CD14-positive monocyte (primary cell): ENCODE data around the gene EMC8. TPM values are rescaled to one million over a fixed set of nuclear protein-coding genes. Genes with fewer than 3 reads are reported as not detected.
A peak's percentile ranks its signal among the peaks of the same experiment; 100 is the strongest.

ENCODE experiments used
- DNase-seq, 3 donors: peaks; one replicate each; pipeline ENCODE4 v3.0.0-alpha.2; 2011 to 2022
- H2AFZ ChIP-seq: 2 replicates; pipeline ENCODE4 v1.6.0; 2012; ENCODE audit warnings: mild to moderate bottlenecking, low read depth, low read length, inconsistent platforms; ENCODE audit not compliant: insufficient read depth, poor library complexity, severe bottlenecking
- H3K27ac ChIP-seq, 2 donors: 1 replicate in 1 of 2; 2 replicates in 1 of 2; pipeline ENCODE4 v1.5.1; 2012 to 2013; ENCODE audit warnings: low read length in 2 of 2, control low read depth in 1 of 2, inconsistent platforms in 1 of 2, low read depth in 1 of 2, mild to moderate bottlenecking in 1 of 2
- H3K27me3 ChIP-seq, 2 donors: one replicate each; pipeline versions ENCODE4 v1.6.0 to v1.6.1; 2011 to 2013; ENCODE audit warnings: low read length in 2 of 2; ENCODE audit not compliant: control insufficient read depth in 2 of 2, insufficient read depth in 2 of 2
- H3K36me3 ChIP-seq, 2 donors: replicated peaks in 1 of 2; 1 replicate in 1 of 2; 2 replicates in 1 of 2; pipeline versions ENCODE4 v1.5.1 to v1.6.1; 2012 to 2013; ENCODE audit warnings: low read length in 2 of 2, control low read depth in 1 of 2, inconsistent platforms in 1 of 2, mild to moderate bottlenecking in 1 of 2; ENCODE audit not compliant: insufficient read depth in 2 of 2, control insufficient read depth in 1 of 2
- H3K4me1 ChIP-seq, 2 donors: 1 replicate in 1 of 2; 2 replicates in 1 of 2; pipeline versions ENCODE4 v1.5.1 to v1.6.1; 2012 to 2013; ENCODE audit warnings: low read length in 2 of 2, control low read depth in 1 of 2, inconsistent platforms in 1 of 2, mild to moderate bottlenecking in 1 of 2, moderate library complexity in 1 of 2; ENCODE audit not compliant: insufficient read depth in 2 of 2, control insufficient read depth in 1 of 2
- H3K4me2 ChIP-seq: replicated peaks from 2 replicates; pipeline ENCODE3; 2012; ENCODE audit warnings: low read length, moderate library complexity, mild to moderate bottlenecking; ENCODE audit not compliant: poor library complexity, severe bottlenecking; ENCODE audit errors: extremely low read depth
- H3K4me3 ChIP-seq, 3 experiments: fragments of 200-600 bp in 1 of 3; sonication (generic) in 1 of 3; replicated peaks in 1 of 3; 1 replicate in 2 of 3; 2 replicates in 1 of 3; pipeline ENCODE4 v1.5.1; 2011 to 2013; ENCODE audit warnings: low read length in 3 of 3, mild to moderate bottlenecking in 3 of 3, control low read depth in 2 of 3, low read depth in 2 of 3, inconsistent platforms in 1 of 3, moderate library complexity in 1 of 3
- H3K79me2 ChIP-seq: 2 replicates; pipeline ENCODE4 v1.6.0; 2012; ENCODE audit warnings: mild to moderate bottlenecking, control low read depth, inconsistent platforms, low read length, moderate library complexity; ENCODE audit not compliant: insufficient read depth
- H3K9ac ChIP-seq: 2 replicates; pipeline ENCODE4 v1.6.0; 2017; ENCODE audit warnings: low read length, mild to moderate bottlenecking; ENCODE audit not compliant: insufficient read depth, poor library complexity, severe bottlenecking
- H3K9me3 ChIP-seq, 2 donors: replicated peaks in 1 of 2; 1 replicate in 1 of 2; 2 replicates in 1 of 2; pipeline versions ENCODE4 v1.5.1 to v1.6.1; 2012 to 2013; ENCODE audit warnings: low read length in 2 of 2, control low read depth in 1 of 2; ENCODE audit not compliant: control insufficient read depth in 1 of 2, insufficient read depth in 1 of 2
- H4K20me1 ChIP-seq: 2 replicates; pipeline ENCODE4 v1.6.0; 2012; ENCODE audit warnings: mild to moderate bottlenecking, low read length, control low read depth, moderate library complexity; ENCODE audit not compliant: insufficient read depth
- H3K27ac Mint-ChIP-seq, 7 donors: one replicate each; pipeline ENCODE4 v1.8.0; 2020; ENCODE audit warnings: mild to moderate bottlenecking in 7 of 7, mixed read lengths in 7 of 7, moderate library complexity in 6 of 7, inconsistent platforms in 2 of 7
- H3K27me3 Mint-ChIP-seq, 3 donors: one replicate each; pipeline ENCODE4 v1.8.0; 2021 to 2022; ENCODE audit warnings: low read depth in 3 of 3, mild to moderate bottlenecking in 3 of 3, mixed read lengths in 3 of 3, moderate library complexity in 3 of 3, inconsistent platforms in 1 of 3
- H3K36me3 Mint-ChIP-seq, 2 donors: one replicate each; pipeline ENCODE4 v1.8.0; 2020; ENCODE audit warnings: mixed read lengths in 2 of 2, inconsistent platforms in 1 of 2, mild to moderate bottlenecking in 1 of 2
- H3K4me1 Mint-ChIP-seq: one replicate; pipeline ENCODE4 v1.8.0; 2020; ENCODE audit warnings: mild to moderate bottlenecking, mixed read lengths
- H3K4me3 Mint-ChIP-seq, 2 donors: one replicate each; pipeline ENCODE4 v1.8.0; 2020; ENCODE audit warnings: mild to moderate bottlenecking in 2 of 2, mixed read lengths in 2 of 2, moderate library complexity in 1 of 2
- H3K9me3 Mint-ChIP-seq, 7 donors: one replicate each; pipeline ENCODE4 v1.8.0; 2020 to 2022; ENCODE audit warnings: mixed read lengths in 7 of 7, mild to moderate bottlenecking in 6 of 7, moderate library complexity in 6 of 7, inconsistent platforms in 2 of 7
- WGBS: methylation state at CpG from one replicate; pipeline ENCODE4 v1.1.5; 2013; ENCODE audit warnings: missing lambda C conversion rate; ENCODE audit not compliant: insufficient coverage; 5-methylcytosine and 5-hydroxymethylcytosine counted together
- intact Hi-C, 2 donors: fragments of 100-400 bp; cut with micrococcal nuclease; formaldehyde crosslinking; loops; one replicate each; pipeline versions ENCODE4 v1.15.0 to v1.15.1; 2023
- polyA plus RNA-seq, 3 donors: library from polyadenylated mRNA; depleted of rRNA in 1 of 3; unstranded in 2 of 3; stranded (reverse) in 1 of 3; fragments of 300-500 nt in 2 of 3; fragments of >200 nt in 1 of 3; fragmentation: Illumina TruSeq in 2 of 3; gene quantifications; 1 replicate in 2 of 3; 2 replicates in 1 of 3; pipeline ENCODE4 v1.2.3, GENCODE V29; 2012 to 2021
- TF ChIP-seq, protein P1 (sequence below): fragments of 200-600 bp; IDR thresholded peaks from one replicate; pipeline ENCODE4 v1.8.0; 2022; ENCODE audit warnings: antibody characterized with exemption, mild to moderate bottlenecking

EMC8 gene
- polyA plus RNA-seq, 3 donors: 28.2 to 30.0 (median 29.9) TPM

GRCh38 chr16:85754413-85754812 lies 44.9 kb downstream of the EMC8 start:
- H3K9ac ChIP-seq: no peak overlapping the region
- Mint-ChIP-seq H3K4me3 (no peak overlapping the region), H3K4me1 (peaks cover 46% of the 10 kb centered on the region), H3K27ac (peak overlapping the region in 2 of 7 donors; percentile 38), H3K36me3 (peaks cover 0 to under 1% of the 10 kb centered on the region in 2 donors), H3K27me3 (peaks cover 14 to 35% (median 19%) of the 10 kb centered on the region in 3 donors), H3K9me3 (peaks cover 0 to 6% (median 2%) of the 10 kb centered on the region in 7 donors)
- no peak for DNase-seq
- H3K9me3 ChIP-seq: no peaks in the 10 kb centered on the region
- WGBS: 70% methylated on average over 2 of the region's 7 CpGs
- peaks cover 0 to 9% of the 10 kb centered on the region in 2 donors for H3K27me3 ChIP-seq
- intact Hi-C loops: no loop called here
- peaks cover 35 to 57% of the 10 kb centered on the region in 2 donors for H3K4me1 ChIP-seq
- H3K4me3 ChIP-seq: no peak overlapping the region
- no peaks in the 10 kb centered on the region for H4K20me1 ChIP-seq
- H3K4me2 ChIP-seq: no peak overlapping the region
- TF ChIP-seq, protein P1, sequence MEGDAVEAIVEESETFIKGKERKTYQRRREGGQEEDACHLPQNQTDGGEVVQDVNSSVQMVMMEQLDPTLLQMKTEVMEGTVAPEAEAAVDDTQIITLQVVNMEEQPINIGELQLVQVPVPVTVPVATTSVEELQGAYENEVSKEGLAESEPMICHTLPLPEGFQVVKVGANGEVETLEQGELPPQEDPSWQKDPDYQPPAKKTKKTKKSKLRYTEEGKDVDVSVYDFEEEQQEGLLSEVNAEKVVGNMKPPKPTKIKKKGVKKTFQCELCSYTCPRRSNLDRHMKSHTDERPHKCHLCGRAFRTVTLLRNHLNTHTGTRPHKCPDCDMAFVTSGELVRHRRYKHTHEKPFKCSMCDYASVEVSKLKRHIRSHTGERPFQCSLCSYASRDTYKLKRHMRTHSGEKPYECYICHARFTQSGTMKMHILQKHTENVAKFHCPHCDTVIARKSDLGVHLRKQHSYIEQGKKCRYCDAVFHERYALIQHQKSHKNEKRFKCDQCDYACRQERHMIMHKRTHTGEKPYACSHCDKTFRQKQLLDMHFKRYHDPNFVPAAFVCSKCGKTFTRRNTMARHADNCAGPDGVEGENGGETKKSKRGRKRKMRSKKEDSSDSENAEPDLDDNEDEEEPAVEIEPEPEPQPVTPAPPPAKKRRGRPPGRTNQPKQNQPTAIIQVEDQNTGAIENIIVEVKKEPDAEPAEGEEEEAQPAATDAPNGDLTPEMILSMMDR: no peak
- H3K36me3 ChIP-seq: no peaks in the 10 kb centered on the region
- peaks cover under 1% of the 10 kb centered on the region for H3K79me2 ChIP-seq
- H2AFZ ChIP-seq: no peak overlapping the region
- no peak overlapping the region for H3K27ac ChIP-seq

DNA sequence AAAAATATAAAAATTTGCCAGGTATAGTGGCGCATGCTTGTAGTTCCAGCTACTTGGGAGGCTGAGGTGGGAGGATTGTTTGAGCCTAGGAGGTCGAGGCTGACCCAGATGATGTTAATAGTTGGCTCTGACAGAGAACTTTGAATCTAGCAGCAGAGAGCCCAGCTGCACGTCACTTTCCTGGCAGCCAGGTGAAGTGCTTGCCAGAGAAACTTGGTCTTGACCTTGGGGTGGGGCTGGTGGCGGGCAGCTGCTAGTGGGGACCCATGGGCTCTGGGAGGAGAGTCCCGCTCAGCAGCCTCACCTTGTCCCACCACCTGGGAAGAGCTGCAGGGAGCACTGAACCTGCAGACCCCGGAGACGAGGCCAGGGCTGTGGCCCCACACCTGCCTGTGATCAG lies 45.4 kb downstream of the EMC8 start:
- no peak overlapping the region for H3K4me3 Mint-ChIP-seq
- WGBS: 88% methylated on average over 5 of the region's 7 CpGs
- Histone ChIP-seq H3K9me3 (no peaks in the 10 kb centered on the region), H3K4me3 (no peak overlapping the region), H3K27me3 (peaks cover 0 to 9% of the 10 kb centered on the region in 2 donors), H3K9ac (no peak overlapping the region), H3K79me2 (peaks cover 5% of the 10 kb centered on the region), H3K4me2 (no peak overlapping the region), H3K4me1 (peaks cover 30 to 53% of the 10 kb centered on the region in 2 donors), H2AFZ (no peak overlapping the region), H3K36me3 (no peaks in the 10 kb centered on the region), H3K27ac (no peak overlapping the region), H4K20me1 (no peaks in the 10 kb centered on the region)
- H3K36me3 Mint-ChIP-seq: peaks cover 0 to 2% of the 10 kb centered on the region in 2 donors
- no peak for DNase-seq
- no peak overlapping the region for H3K27ac Mint-ChIP-seq
- intact Hi-C loops: no loop called here
- H3K27me3 Mint-ChIP-seq: peaks cover 15 to 35% (median 19%) of the 10 kb centered on the region in 3 donors
- peaks cover 42% of the 10 kb centered on the region for H3K4me1 Mint-ChIP-seq
- TF ChIP-seq, protein P1: no peak
- H3K9me3 Mint-ChIP-seq: peaks cover 0 to 2% (median 0%) of the 10 kb centered on the region in 7 donors
